ENCODE results near the gene MRPL9. TPM values are rescaled to one million over a fixed set of nuclear protein-coding genes. Genes with fewer than 3 reads are reported as not detected.

Gene MRPL9
- total RNA-seq, 1 donor from 2014 or later, result 112 TPM

DNA sequence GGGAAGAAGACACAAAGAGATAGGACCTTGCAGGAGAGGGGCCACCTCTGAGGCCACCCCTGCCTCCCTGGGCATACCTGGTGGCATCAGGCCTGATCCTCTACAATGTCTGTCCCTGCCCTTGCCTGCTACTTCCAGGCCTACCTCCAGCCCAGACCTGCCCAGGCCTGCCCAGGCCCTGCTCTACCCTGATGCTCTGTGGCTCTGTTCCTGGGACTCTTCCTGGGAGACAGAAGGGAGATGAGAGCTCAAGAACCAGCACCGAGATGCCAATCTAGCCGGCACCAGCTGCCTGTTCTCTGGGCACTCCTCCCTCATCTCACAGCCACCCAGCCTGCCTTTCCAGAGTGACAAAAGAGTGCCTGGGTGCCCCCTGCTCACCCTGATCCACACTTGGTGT, 49.4 kb downstream of the MRPL9 start:
- intact Hi-C loops (cut with micrococcal nuclease), result no loop called here

DNA sequence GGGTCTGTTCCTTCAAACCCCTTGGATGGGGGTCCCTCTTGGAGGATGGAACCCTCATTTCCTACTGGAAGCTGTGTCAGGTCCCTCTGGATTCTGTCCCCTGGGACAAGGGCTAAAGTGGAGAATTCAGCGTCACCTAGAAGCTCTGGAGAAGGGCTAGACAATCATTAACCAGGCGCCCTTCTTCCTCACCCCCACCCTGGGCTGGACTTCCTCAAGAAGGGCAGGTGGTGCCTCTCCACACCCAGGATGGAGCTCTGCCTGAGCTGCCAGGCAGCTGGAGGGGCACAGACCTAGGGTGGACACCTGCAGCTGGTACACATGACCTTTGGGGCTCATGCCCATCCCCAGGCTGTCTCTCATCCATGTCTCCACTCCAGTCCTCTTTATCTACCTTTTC, 50.3 kb downstream of the MRPL9 start:
- intact Hi-C loops (cut with micrococcal nuclease), result no loop called here

GRCh38 chr1:151711951-151712350, 51.3 kb downstream of the MRPL9 start:
- intact Hi-C loops (cut with micrococcal nuclease), result no loop called here

DNA sequence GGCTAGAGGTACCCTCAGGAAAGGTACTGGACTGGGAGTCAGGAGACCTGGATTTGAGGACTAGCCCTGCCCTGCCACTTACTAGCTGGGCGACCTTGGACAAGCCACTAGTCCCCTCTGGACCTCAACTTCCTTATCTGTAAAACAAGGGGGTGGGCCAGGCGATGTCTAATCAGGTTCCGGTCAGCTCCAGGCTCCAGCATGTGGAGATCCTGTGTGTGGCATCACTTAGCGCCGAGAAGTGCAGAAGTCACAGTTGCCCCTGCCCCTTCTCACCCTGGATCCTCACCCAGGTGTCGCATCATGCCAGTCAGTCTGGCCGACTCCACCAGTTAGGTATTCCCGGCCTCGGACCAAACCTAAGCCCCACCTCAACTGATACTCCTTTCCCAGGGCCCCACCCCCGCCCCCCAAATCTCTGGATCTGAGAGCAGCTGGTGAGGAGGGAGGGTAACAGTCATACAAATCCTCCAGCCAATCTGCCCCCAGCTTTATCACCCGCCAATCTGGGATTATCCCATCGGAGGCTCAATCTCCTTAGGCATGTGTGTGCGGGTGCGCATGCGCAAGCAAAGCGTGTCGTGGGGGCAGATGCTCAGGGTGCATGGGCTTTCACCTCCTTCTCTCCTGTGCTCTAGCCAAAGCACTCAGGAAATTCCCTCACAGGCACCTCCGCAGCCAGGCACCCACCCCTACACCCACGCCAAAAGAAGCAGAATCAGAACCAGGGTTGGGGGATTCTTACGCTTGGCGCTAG, 52.1 kb downstream of the MRPL9 start:
- intact Hi-C loops (cut with micrococcal nuclease), result no loop called here

DNA sequence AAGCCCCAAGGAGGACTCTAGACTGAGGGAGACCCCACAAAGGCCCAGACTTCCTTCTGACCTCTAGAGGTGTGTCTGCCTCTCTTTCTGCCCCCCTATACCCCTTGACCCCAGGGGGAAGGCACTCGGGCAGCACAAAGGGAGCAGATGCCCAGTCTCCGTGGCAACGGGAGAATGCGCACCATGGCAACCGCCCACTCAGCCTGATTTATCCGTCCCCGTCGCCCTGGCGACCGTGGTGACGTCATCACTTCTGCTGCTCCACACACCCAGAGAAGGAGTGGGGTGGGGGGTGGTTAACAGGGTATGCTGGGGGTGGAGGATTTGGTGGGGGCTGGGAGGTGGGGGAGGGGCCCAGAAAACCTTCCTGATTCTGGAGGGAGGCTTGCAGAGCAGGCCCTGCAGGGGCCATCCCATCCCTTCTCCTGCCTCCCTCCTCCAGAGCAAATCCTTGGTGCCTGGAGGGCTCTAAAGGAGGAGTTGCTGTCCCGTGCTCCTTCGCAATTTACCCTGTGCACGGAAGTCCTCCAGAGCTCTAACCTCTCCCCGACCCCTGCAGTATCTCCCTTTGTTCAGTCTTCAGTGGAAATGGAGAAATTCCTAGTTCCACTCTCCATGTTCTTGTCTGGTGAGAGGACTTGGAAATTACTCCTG, 53.0 kb downstream of the MRPL9 start:
- intact Hi-C loops (cut with micrococcal nuclease), result no loop called here

Other genes starting within 250 kb of the MRPL9 start
- 1.6 and 1.7 TPM in 2 replicates for gene TUFT1, start 223.2 kb downstream of the MRPL9 start, total RNA-seq
- gene SNX27, start 151.4 kb downstream of the MRPL9 start, total RNA-seq, result 26.9 and 29.5 TPM in 2 replicates
- gene CELF3, start 46.7 kb downstream of the MRPL9 start, total RNA-seq, result not detected in 2 replicates
- not detected in 2 replicates for gene RIIAD1, start 42.0 kb downstream of the MRPL9 start, total RNA-seq
- gene TDRKH, start 27.0 kb upstream of the MRPL9 start, total RNA-seq, result 14.9 and 16.3 TPM in 2 replicates
- not detected in 2 replicates for gene LINGO4, start 41.9 kb upstream of the MRPL9 start, total RNA-seq
- gene RORC, start 68.3 kb upstream of the MRPL9 start, total RNA-seq, result 0.16 and 0.32 TPM in 2 replicates
- 0.68 and 1.1 TPM in 2 replicates for gene C2CD4D, start 76.3 kb upstream of the MRPL9 start, total RNA-seq
- not detected in 2 replicates for gene THEM5, start 90.2 kb upstream of the MRPL9 start, total RNA-seq
- gene THEM4, start 146.0 kb upstream of the MRPL9 start, total RNA-seq, result 48.8 and 49.3 TPM in 2 replicates
- gene S100A10, start 230.4 kb upstream of the MRPL9 start, total RNA-seq, result 431 and 437 TPM in 2 replicates